Measurements from ENCODE around the gene ZNF506.
"Not testable (repeated sequence)": the region's sequence is repeated elsewhere in the genome, so short reads cannot be mapped to it uniquely, and the experiment has no call there.

ZNF506 gene

GRCh38 chr19:19821366-19821951 lies at the start of gene ZNF506:
Gene ZNF506 (minus strand): TSS chr19:19821750. CDS start chr19:19821603, 147 bp downstream.
- peak; percentile 87 for DNase-seq

DNA sequence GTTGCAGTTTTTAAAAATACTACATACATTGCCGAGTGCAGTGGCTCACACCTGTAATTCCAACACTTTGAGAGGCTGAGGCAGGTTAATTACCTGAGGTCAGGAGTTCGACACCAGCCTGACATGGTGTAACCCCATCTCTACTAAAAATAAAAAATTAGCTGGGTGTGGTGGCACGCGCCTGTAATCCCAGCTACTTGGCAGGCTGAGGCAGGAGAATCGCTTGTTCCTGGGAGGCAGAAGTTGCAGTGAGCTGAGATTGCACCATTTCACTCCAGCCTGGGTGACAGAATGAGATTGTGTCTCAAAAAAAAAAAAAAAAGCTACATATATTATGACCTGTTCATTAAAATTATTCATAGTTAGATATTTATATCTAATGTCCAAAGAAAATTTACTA lies 48.5 kb upstream of the ZNF506 start:
- DNase-seq = not testable (repeated sequence)

GRCh38 chr19:19866611-19867248 lies 45.2 kb upstream of the ZNF506 start:
- DNase-seq = no peak

DNA sequence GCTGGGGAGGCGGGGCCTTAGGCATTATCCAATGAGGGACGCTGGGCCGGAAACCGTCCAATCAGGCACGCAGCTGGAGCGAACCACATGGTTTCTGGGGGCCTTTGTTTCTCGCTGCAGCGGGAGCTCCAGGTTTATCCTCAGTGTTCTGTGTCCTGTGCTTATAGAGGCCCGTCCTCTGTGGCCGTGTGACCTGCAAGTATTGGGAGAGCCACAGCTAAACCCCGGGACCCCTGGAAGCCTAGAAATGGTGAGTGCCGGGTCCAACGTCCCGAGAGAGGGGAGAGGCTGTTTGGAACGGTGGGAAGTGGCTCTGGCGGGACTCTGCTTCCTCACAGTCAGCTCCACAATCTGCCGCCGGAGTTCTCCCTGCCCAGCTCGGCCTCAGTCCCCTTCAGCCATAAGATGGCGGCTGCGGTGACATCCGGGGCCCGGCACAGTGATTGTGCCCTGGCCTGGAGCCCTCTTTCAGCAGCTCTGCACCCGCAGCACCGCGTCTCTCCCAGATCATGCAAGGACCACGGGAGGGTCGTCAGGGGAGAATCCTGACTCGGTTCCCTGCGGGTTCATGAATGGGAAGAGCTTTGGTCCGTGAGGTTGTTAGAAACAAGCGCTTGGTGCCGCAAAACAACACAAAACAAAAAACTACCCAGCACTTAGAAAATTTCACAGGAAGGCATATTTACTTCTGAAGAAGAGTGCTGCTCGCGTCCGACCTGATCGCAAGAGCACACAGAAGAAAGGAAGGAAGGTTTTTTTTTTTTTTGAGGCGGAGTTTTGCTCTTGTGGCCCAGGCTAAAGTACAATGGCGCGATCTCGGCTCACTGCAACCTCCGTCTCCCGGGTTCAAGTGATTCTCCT lies 44.4 kb upstream of the ZNF506 start, which contains the start of gene ZNF253:
ZNF253 (plus strand) TSS at position 133 of the 861 bp plus-strand sequence; CDS start at position 248, 115 bp downstream.
- DNase-seq = peak; percentile 90

DNA sequence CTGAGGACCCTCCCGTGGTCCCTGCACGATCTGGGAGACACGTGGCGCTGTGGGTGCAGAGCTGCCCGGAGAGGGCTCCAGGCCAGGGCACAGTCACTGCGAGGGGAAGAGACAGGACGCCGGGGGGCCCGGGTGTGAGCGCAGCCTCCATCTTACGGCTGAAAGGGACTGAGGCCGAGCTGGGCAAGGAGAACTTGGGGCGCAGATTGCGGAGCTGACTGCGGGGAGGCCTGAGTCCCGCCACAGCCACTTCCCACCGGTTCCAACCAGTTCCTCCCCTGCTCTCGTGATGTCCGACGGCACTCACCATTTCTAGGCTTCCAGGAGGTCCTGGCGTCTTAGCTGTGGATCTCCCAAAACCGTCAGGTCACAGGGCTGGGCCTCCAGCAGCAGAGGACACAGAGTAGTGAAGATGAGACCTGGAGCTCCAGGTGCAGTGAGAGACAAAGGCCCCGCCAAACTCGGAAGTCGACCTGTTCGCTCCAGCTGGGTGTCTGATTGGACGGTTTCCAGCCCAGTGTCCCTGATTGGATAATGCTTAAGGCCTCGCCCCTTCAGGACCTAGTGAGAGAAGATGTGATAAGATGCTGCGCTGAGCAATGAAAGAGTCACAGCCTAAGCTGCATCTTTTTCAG lies 39.3 kb upstream of the ZNF506 start:
- DNase-seq = no peak

GRCh38 chr19:19858751-19859150 lies 37.2 kb upstream of the ZNF506 start:
- no peak for DNase-seq

DNA sequence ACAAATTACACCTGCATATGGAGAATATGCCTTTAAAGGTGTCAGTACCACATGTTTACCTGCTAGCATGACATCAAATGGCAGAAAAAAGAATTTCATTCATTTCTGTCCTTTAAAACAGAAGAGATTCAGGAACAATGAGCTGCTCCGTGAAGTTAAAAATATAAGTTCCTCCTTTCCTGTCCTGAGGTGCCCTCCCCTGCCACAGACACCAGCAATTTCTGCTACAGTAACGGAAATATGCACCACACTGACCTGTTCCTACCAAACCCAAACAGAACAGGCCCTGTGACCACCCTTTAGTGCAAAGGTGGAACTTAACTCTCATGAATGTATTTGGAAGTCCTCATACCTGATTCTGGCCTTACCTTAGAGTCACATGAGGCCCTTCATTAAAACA lies 30.2 kb upstream of the ZNF506 start:
- not testable (repeated sequence) for DNase-seq

GRCh38 chr19:19849056-19849455 lies 27.5 kb upstream of the ZNF506 start:
- no peak for DNase-seq

GRCh38 chr19:19847781-19848180 lies 26.2 kb upstream of the ZNF506 start:
- DNase-seq = no peak

DNA sequence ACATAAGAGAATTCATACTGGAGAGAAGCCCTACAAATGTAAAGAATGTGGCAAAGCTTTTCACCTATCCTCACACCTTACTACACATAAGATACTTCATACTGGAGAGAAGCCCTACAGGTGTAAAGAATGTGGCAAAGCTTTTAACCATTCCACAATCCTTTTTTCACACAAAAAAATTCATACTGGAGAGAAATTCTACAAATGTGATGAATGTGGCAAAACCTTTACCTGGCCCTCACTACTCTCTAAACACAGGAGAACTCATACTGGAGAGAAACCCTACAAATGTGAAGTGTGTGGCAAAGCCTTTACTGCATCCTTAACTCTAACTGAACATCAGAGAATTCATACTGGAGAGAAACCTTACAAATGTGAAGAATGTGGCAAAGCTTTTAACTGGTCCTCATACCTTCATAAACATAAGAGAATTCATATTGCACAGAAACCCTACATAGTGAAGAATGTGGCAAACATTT lies 14.0 kb upstream of the ZNF506 start:
- DNase-seq = no peak

GRCh38 chr19:19826875-19827274 lies 5.3 kb upstream of the ZNF506 start:
- no peak for DNase-seq

- DNase-seq = no peak
These were observed 2.4 kb upstream of the ZNF506 start for GRCh38 chr19:19823916-19824315.

DNA sequence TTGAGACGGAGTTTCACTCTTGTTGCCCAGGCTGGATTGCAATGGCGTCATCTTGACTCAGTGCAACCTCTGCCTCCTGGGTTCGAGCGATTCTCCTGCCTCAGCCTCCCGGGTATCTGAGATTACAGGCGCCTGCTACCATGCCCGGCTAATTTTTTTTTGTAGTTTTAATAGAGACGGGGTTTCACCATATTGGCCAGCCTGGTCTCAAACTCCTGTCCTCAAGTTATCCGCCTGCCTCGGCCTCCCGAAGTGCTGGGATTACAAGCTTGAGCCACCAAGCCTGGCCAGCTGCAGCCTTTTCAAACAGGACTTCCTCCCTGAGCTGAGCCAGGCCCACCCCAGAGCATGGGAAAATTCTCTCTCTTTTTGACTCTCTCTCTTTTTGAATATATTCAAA lies 426 bp upstream of the ZNF506 start:
- DNase-seq = not testable (repeated sequence)

GRCh38 chr19:19820774-19821320 lies 703 bp downstream of the ZNF506 start:
- no peak for DNase-seq

DNA sequence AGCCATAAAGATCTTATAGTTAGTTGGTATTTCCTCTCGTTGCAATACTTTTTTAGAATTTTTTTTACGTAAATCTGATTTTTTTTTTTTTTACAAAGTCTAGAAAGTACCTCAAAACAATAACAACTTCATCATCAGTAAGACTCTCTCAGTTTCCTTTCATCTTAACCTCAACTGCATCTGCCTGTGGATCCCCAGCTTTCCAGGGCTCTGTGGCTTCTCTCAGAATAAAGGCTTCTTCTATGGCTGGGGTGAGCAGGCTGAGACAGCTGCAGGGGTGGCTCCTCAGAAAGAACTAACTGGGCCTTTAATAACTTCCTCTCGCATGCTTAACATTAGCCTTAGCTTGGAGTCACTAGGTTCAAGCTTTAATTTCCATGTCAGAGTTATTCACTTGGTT lies 4.2 kb downstream of the ZNF506 start:
- no peak for DNase-seq

- DNase-seq = no peak
These were observed 4.9 kb downstream of the ZNF506 start for GRCh38 chr19:19816679-19817078.

GRCh38 chr19:19811999-19812398 lies 9.6 kb downstream of the ZNF506 start:
- DNase-seq = not testable (repeated sequence)

DNA sequence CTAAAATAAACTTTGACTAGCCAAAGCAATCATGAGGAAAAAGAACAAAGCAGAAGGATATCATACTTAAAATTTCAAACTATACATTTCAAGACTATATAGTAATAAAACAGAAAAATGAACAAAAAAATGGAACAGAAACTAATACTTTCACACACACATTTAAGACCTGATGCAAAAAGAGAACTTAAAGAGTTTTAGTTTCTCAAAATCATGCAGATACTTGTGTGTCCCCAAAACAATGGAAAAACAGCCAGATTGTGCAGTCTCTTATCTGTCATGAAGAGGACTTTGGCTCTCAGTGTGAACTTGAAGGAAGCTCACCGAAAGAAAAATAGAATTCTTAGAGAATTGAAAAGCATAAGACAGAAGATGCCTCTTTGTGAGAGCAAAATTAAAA lies 16.1 kb downstream of the ZNF506 start:
- no peak for DNase-seq

DNA sequence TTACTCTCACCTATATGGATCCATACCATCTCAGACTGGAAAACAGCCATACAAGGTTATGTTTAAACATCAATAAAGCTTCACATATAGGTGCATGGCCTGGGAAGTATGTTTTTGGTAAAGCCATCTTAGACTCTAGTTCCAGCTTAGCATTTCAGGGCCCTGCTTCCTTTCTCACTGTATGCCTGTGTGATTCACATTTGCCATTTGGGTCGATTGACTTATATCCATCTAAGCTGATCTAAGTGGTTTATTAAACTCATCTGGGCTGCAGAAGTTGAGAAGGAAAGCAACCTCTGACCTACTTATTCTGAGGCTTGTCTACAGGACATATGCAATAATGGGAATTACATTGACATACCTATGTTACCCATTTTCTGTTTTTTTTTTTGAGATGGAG lies 33.5 kb downstream of the ZNF506 start:
- DNase-seq = no peak

DNA sequence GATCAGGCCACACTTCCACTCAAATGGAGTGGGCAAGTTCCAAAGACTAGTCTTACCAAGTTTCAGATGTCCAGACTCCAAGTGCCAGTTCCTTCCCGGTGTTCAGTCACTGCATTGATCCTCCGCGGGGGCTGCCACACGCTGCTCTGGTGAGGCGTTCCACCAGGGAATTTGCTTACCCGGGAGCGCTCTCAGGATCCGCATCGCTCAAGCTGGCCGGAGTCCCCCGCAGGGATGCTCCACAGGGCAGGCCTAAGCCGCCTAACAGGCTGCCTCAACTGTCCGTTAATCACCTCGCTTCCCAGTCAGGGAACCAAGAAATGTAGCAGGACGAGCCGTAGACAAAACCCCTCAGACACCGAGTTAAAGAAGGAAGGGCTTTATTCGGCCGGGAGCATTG lies 36.1 kb downstream of the ZNF506 start:
- not testable (repeated sequence) for DNase-seq

GRCh38 chr19:19782783-19783182 lies 38.8 kb downstream of the ZNF506 start:
- DNase-seq = no peak

GRCh38 chr19:19781791-19782190 lies 39.8 kb downstream of the ZNF506 start:
- not testable (repeated sequence) for DNase-seq

DNA sequence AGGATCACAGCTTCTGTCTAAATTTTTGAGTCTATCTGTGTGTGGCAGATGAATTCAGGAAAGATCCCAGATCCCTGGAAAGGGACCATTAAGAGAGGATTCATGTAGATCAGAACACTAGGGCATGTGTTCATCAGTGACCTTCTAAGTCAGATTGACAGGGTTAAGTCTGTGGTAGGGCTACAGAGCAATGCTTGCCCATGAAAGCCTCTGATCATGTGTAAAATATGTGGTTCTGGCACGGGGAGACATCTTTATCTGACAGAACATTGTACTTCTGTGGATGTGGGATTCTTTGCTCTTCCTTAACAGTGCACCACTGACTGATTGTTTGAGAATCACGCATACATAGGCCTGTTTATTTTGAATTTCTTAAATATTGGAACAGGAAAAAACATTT lies 42.9 kb downstream of the ZNF506 start:
- no peak for DNase-seq

Measured in NCI-H2081 treated with DMSO at 0.1 percent for 48 hours (cell line).